Tibial artery (tissue), 4 donors: Measurements from ENCODE around the gene RBM48.

ENCODE experiments used
- DNase-seq, 2 donors: peaks; one replicate each; pipeline ENCODE4 v3.0.0-alpha.2; 2019
- H3K27ac ChIP-seq, 2 donors: fragments of 200-600 bp; sonication (generic) in 1 of 2; 1 replicate in 1 of 2; 2 replicates in 1 of 2; pipeline ENCODE4 v1.5.1; 2018 to 2019; ENCODE audit warnings: mild to moderate bottlenecking in 1 of 2
- H3K27me3 ChIP-seq, 2 donors: fragments of 200-600 bp; sonication (generic) in 1 of 2; one replicate each; pipeline versions ENCODE4 v1.5.1 to v1.6.0; 2016 to 2019
- H3K36me3 ChIP-seq, 3 donors: fragments of 200-600 bp; sonication (generic) in 2 of 3; one replicate each; pipeline ENCODE4 v1.5.1; 2016 to 2019; ENCODE audit warnings: mild to moderate bottlenecking in 2 of 3
- H3K4me1 ChIP-seq, 4 donors: fragments of 200-600 bp; sonication (generic) in 2 of 4; 1 replicate in 3 of 4; 2 replicates in 1 of 4; pipeline ENCODE4 v1.5.1; 2016 to 2019
- H3K4me3 ChIP-seq, 2 donors: fragments of 200-600 bp; sonication (generic) in 1 of 2; 1 replicate in 1 of 2; 2 replicates in 1 of 2; pipeline ENCODE4 v1.5.1; 2018 to 2019; ENCODE audit warnings: mild to moderate bottlenecking in 2 of 2
- H3K9me3 ChIP-seq, 3 donors: fragments of 200-600 bp; sonication (generic) in 1 of 3; one replicate each; pipeline ENCODE4 v1.5.1; 2016 to 2019
- intact Hi-C: fragments of 100-400 bp; cut with DNase I; formaldehyde crosslinking; loops from one replicate; pipeline ENCODE4 v1.15.0; 2023; ENCODE audit warnings: low total_unique reads
- TF ChIP-seq, protein P1 (sequence below), 2 experiments: fragments of 200-600 bp in 1 of 2; fragments of 450-650 bp in 1 of 2; IDR thresholded peaks; one replicate each; pipeline ENCODE4 v1.5.1; 2017 to 2019; ENCODE audit warnings: antibody characterized with exemption in 2 of 2, mild to moderate bottlenecking in 1 of 2, moderate library complexity in 1 of 2

The RBM48 gene

DNA sequence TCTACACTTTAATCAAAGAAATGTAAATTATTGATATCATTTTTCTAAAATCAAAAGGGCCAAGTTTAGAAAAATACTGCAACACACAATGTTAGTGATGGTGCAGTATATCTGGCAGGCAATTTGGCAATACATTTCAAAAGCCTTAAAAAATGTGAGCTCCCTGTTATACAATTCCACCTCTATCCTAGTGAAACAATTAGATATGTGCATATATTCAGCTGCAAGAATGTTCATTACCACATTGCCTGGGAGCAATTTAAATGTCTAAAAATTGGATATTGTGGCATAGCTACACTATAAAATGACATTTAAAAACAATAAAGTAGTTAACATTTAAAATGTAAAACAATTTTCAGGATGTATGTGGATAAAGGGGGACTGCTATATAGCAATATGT lies 40.8 kb upstream of the RBM48 start:
- no peak overlapping the region for H3K27ac ChIP-seq
- DNase-seq, result no peak
- H3K4me1 ChIP-seq, result no peaks in the 10 kb centered on the region
- TF ChIP-seq, protein P1, sequence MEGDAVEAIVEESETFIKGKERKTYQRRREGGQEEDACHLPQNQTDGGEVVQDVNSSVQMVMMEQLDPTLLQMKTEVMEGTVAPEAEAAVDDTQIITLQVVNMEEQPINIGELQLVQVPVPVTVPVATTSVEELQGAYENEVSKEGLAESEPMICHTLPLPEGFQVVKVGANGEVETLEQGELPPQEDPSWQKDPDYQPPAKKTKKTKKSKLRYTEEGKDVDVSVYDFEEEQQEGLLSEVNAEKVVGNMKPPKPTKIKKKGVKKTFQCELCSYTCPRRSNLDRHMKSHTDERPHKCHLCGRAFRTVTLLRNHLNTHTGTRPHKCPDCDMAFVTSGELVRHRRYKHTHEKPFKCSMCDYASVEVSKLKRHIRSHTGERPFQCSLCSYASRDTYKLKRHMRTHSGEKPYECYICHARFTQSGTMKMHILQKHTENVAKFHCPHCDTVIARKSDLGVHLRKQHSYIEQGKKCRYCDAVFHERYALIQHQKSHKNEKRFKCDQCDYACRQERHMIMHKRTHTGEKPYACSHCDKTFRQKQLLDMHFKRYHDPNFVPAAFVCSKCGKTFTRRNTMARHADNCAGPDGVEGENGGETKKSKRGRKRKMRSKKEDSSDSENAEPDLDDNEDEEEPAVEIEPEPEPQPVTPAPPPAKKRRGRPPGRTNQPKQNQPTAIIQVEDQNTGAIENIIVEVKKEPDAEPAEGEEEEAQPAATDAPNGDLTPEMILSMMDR (IDR thresholded peaks at IDR 0.05), result no peak
- H3K27me3 ChIP-seq, result no peaks in the 10 kb centered on the region
- intact Hi-C loops, result no loop called here
- H3K4me3 ChIP-seq, result no peak overlapping the region
- H3K9me3 ChIP-seq, result no peaks in the 10 kb centered on the region
- H3K36me3 ChIP-seq, result peaks cover 53 to 89% (median 69%) of the 10 kb centered on the region in 3 donors

DNA sequence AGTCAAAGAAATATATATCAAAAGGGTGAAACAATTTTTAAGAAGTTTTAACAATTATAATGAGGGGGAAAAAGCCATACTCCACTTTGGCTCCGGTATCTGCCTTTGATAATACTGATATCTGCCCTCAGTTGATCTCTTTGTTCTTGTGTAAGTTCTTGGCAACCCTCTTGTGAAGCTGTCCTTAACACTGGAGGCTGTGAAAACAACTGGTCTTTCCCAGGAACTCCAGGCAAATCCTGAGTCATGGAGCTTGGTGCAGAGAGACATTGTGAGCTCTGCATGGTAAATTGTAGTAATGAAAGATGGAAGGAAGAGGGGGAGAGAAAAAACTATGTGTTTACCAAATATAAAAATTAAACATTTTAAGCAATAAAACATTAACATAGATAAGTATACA lies 39.0 kb upstream of the RBM48 start:
- Histone ChIP-seq H3K4me3 (no peak overlapping the region), H3K4me1 (no peaks in the 10 kb centered on the region), H3K36me3 (peaks cover 71 to 98% (median 86%) of the 10 kb centered on the region in 3 donors), H3K27ac (no peak overlapping the region), H3K27me3 (no peaks in the 10 kb centered on the region), H3K9me3 (no peaks in the 10 kb centered on the region)
- no peak for DNase-seq
- TF ChIP-seq, protein P1 (IDR thresholded peaks at IDR 0.05), result no peak
- intact Hi-C loops, result loop anchor here (10.0 kb wide), 1 partner anchor 85 kb away; no protein-coding TSS in a partner anchor

DNA sequence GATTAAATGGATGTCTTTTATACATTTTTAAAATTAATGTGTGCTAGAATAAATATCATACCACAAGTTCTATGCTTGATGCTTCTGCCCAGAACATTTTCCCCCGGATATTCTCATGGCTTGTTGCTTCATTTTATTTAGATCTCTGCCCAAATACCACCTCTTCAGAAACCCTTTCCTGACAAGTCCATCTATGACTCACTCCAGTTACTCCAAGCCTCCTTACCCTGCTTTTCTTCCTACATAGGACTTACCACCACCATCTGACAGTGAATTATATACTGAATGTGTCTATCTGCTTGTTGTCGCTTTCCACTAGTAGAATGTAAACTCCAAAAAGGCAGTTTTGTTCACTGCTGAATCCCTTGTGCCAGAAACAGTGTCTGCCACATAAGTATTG lies 31.7 kb upstream of the RBM48 start:
- no peaks in the 10 kb centered on the region for H3K9me3 ChIP-seq
- intact Hi-C loops, result loop anchor here (10.0 kb wide), 1 partner anchor 78 kb away; no protein-coding TSS in a partner anchor
- H3K4me1 ChIP-seq, result no peaks in the 10 kb centered on the region
- H3K4me3 ChIP-seq, result no peak overlapping the region
- H3K36me3 ChIP-seq, result peaks cover 64 to 89% (median 78%) of the 10 kb centered on the region in 3 donors
- H3K27me3 ChIP-seq, result no peaks in the 10 kb centered on the region
- H3K27ac ChIP-seq, result no peak overlapping the region
- TF ChIP-seq, protein P1 (IDR thresholded peaks at IDR 0.05), result no peak
- no peak for DNase-seq

DNA sequence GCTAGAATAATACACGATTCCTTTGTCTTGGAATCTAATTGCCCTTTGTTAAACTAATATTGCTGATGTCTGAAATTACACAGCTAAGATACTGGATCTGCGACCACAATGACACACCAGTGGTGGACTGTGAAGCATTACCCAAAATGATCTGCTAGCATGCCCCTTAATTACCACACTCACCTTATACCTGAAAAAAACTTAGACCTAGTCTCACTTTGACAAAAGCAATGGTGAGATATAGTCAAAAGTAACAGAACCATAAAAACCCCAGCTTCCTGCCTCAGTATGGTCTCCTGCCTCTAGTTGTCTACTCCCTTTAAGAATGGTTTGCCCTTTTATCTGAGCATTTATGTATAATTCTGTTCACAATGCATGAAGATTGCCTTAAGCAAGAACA lies 30.0 kb upstream of the RBM48 start:
- Histone ChIP-seq H3K27ac (no peak overlapping the region), H3K36me3 (peaks cover 59 to 89% (median 78%) of the 10 kb centered on the region in 3 donors)

DNA sequence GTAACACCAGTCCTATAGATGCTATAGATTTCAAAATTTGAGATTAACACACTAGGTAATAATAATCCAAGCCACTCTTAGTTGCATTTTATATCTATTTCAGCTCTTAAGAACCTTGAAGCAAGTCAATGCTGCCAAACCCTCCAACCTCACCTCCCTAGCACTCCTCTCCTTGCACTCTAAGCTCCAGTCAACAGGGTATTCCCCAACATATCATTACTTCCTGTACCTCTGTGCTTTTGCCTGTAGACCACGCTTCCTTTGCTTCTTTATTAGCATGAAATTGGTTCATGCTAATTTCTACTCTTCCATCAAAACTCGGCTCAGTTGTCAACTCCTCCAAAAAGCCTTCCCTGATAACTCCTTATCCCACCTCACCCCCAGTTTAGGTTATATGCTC lies 24.8 kb upstream of the RBM48 start:
- Histone ChIP-seq H3K27me3 (no peaks in the 10 kb centered on the region), H3K27ac (no peak overlapping the region), H3K9me3 (no peaks in the 10 kb centered on the region), H3K36me3 (peaks cover 77 to 94% (median 80%) of the 10 kb centered on the region in 3 donors), H3K4me3 (no peak overlapping the region), H3K4me1 (no peaks in the 10 kb centered on the region)
- intact Hi-C loops, result no loop called here
- TF ChIP-seq, protein P1 (IDR thresholded peaks at IDR 0.05), result no peak
- no peak for DNase-seq

More for the DNA sequence above, 30.0 kb upstream of the RBM48 start:
- no peak for DNase-seq
- no peaks in the 10 kb centered on the region for H3K4me1 ChIP-seq
- no peaks in the 10 kb centered on the region for H3K27me3 ChIP-seq
- intact Hi-C loops, result loop anchor here (10.0 kb wide), 1 partner anchor 76 kb away; no protein-coding TSS in a partner anchor
- H3K4me3 ChIP-seq, result no peak overlapping the region
- TF ChIP-seq, protein P1 (IDR thresholded peaks at IDR 0.05), result no peak
- H3K9me3 ChIP-seq, result no peaks in the 10 kb centered on the region

DNA sequence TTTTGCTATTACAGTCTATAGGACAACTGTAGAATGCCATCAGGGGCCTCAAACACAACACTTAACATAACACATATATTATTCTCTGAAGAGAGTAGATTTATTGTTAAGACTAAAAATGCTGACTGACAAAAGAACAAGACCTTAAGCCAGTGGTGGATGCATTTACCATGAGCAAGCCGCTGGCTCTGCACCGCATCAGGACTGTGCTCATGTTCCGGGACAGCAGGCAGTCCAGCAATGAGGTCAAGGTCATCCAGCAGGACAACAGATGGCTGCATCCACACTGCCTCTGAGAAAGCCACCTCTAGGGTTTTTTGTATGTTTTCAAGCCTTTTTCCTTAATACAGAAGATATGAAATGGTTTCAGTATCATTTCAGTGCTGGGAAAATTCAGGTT lies 24.0 kb upstream of the RBM48 start:
- no peak overlapping the region for H3K4me3 ChIP-seq
- TF ChIP-seq, protein P1 (IDR thresholded peaks at IDR 0.05), result no peak
- H3K9me3 ChIP-seq, result no peaks in the 10 kb centered on the region
- no peaks in the 10 kb centered on the region for H3K4me1 ChIP-seq
- intact Hi-C loops, result no loop called here
- no peaks in the 10 kb centered on the region for H3K27me3 ChIP-seq
- H3K27ac ChIP-seq, result no peak overlapping the region
- peaks cover 72 to 92% (median 73%) of the 10 kb centered on the region in 3 donors for H3K36me3 ChIP-seq
- no peak for DNase-seq
